HL-60 (cell line): Measurements from ENCODE around the gene HIVEP1.

Source experiments
- GABPA ChIP-seq: IDR thresholded peaks from 2 replicates; pipeline ENCODE4 v1.6.1; 2012; ENCODE audit warnings: low read depth
- POLR2AphosphoS5 ChIP-seq: IDR thresholded peaks from 2 replicates; pipeline ENCODE4 v1.6.1; 2012; ENCODE audit warnings: low read depth
- REST ChIP-seq: IDR thresholded peaks from 2 replicates; pipeline ENCODE4 v1.6.1; 2012; ENCODE audit warnings: low read depth; ENCODE audit not compliant: insufficient replicate concordance
- TF ChIP-seq, protein P1 (sequence below): IDR thresholded peaks from one replicate; pipeline ENCODE4 v1.5.1; 2011; ENCODE audit warnings: low read length, control low read depth, inconsistent platforms; ENCODE audit not compliant: insufficient read depth

DNA sequence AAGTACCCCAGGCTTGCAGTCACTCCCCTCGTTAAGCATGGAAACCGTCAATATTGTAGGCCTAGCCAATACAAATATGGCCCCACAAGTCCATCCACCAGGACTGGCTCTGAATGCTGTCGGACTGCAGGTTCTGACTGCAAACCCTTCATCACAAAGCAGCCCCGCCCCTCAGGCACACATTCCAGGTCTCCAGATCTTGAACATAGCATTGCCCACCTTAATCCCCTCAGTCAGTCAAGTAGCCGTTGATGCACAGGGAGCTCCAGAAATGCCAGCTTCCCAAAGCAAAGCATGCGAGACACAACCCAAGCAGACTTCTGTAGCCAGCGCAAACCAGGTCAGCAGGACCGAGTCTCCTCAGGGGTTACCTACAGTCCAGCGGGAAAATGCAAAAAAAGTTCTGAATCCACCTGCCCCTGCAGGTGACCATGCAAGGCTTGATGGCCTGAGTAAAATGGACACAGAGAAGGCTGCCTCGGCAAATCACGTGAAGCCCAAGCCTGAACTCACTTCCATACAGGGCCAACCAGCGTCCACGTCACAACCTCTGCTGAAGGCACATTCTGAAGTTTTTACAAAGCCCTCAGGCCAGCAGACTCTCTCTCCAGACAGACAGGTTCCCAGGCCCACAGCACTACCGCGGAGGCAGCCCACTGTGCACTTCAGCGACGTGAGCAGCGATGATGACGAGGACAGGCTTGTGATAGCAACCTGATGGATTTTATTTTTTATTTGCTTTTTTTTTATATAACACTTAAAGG, 151.8 kb downstream of the HIVEP1 start:
- TF ChIP-seq REST: no peak
- TF ChIP-seq, protein P1, sequence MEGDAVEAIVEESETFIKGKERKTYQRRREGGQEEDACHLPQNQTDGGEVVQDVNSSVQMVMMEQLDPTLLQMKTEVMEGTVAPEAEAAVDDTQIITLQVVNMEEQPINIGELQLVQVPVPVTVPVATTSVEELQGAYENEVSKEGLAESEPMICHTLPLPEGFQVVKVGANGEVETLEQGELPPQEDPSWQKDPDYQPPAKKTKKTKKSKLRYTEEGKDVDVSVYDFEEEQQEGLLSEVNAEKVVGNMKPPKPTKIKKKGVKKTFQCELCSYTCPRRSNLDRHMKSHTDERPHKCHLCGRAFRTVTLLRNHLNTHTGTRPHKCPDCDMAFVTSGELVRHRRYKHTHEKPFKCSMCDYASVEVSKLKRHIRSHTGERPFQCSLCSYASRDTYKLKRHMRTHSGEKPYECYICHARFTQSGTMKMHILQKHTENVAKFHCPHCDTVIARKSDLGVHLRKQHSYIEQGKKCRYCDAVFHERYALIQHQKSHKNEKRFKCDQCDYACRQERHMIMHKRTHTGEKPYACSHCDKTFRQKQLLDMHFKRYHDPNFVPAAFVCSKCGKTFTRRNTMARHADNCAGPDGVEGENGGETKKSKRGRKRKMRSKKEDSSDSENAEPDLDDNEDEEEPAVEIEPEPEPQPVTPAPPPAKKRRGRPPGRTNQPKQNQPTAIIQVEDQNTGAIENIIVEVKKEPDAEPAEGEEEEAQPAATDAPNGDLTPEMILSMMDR: no peak
- no peak for TF ChIP-seq GABPA
- no peak for TF ChIP-seq POLR2AphosphoS5
